ENCODE data around the gene RHEBL1.

RHEBL1 gene

GRCh38 chr12:49037111-49037946 is 32.5 kb downstream of the RHEBL1 start:
- no peak for DNase-seq (ENCODE audit: low read depth)

- DNase-seq (ENCODE audit: low read depth) = no peak
Measured at GRCh38 chr12:49036029-49036428, 33.8 kb downstream of the RHEBL1 start.

GRCh38 chr12:49034286-49034622 is 35.5 kb downstream of the RHEBL1 start:
- DNase-seq (ENCODE audit: low read depth) = no peak

GRCh38 chr12:49033611-49034285 is 36.0 kb downstream of the RHEBL1 start:
- no peak for DNase-seq (ENCODE audit: low read depth)

- no peak for DNase-seq (ENCODE audit: low read depth)
Measured at GRCh38 chr12:49032679-49033447, 36.9 kb downstream of the RHEBL1 start.

- no peak for DNase-seq (ENCODE audit: low read depth)
Measured at GRCh38 chr12:49032276-49032675, 37.5 kb downstream of the RHEBL1 start.

GRCh38 chr12:49031573-49032161 is 38.1 kb downstream of the RHEBL1 start:
- DNase-seq (ENCODE audit: low read depth) = no peak

- DNase-seq (ENCODE audit: low read depth) = no peak
Measured at GRCh38 chr12:49030714-49031572, 38.8 kb downstream of the RHEBL1 start.

- DNase-seq (ENCODE audit: low read depth) = no peak
Measured at GRCh38 chr12:49030119-49030518, 39.7 kb downstream of the RHEBL1 start.

- DNase-seq (ENCODE audit: low read depth) = no peak
Measured at GRCh38 chr12:49028666-49029275, 41.0 kb downstream of the RHEBL1 start.

- DNase-seq (ENCODE audit: low read depth) = no peak
Measured at GRCh38 chr12:49027846-49028555, 41.8 kb downstream of the RHEBL1 start.

GRCh38 chr12:49026678-49027480 is 42.9 kb downstream of the RHEBL1 start:
- no peak for DNase-seq (ENCODE audit: low read depth)

GRCh38 chr12:49026101-49026500 is 43.7 kb downstream of the RHEBL1 start:
- DNase-seq (ENCODE audit: low read depth) = no peak

GRCh38 chr12:49025463-49025862 is 44.3 kb downstream of the RHEBL1 start:
- no peak for DNase-seq (ENCODE audit: low read depth)

- no peak for DNase-seq (ENCODE audit: low read depth)
Measured at GRCh38 chr12:49024543-49024942, 45.2 kb downstream of the RHEBL1 start.

GRCh38 chr12:49023812-49024211 is 46.0 kb downstream of the RHEBL1 start:
- no peak for DNase-seq (ENCODE audit: low read depth)

- no peak for DNase-seq (ENCODE audit: low read depth)
Measured at GRCh38 chr12:49022558-49023178, 47.1 kb downstream of the RHEBL1 start.

- no peak for DNase-seq (ENCODE audit: low read depth)
Measured at GRCh38 chr12:49021292-49021915, 48.4 kb downstream of the RHEBL1 start.

GRCh38 chr12:49020441-49020840 is 49.3 kb downstream of the RHEBL1 start:
- no peak for DNase-seq (ENCODE audit: low read depth)

Measured in stimulated activated CD8-positive, alpha-beta memory T cell treated with anti-CD3 and anti-CD28 coated beads, Interleukin-12 subunit alpha, Interleukin-12 subunit beta, amount 100 ng/mL, for 4 hours (primary cell).